ENCODE results near the gene BEST2.

- no peak for TF ChIP-seq EZH2 (IDR thresholded peaks at IDR 0.05; ENCODE audit: low read length, missing control alignments)
- TF ChIP-seq, protein P1, sequence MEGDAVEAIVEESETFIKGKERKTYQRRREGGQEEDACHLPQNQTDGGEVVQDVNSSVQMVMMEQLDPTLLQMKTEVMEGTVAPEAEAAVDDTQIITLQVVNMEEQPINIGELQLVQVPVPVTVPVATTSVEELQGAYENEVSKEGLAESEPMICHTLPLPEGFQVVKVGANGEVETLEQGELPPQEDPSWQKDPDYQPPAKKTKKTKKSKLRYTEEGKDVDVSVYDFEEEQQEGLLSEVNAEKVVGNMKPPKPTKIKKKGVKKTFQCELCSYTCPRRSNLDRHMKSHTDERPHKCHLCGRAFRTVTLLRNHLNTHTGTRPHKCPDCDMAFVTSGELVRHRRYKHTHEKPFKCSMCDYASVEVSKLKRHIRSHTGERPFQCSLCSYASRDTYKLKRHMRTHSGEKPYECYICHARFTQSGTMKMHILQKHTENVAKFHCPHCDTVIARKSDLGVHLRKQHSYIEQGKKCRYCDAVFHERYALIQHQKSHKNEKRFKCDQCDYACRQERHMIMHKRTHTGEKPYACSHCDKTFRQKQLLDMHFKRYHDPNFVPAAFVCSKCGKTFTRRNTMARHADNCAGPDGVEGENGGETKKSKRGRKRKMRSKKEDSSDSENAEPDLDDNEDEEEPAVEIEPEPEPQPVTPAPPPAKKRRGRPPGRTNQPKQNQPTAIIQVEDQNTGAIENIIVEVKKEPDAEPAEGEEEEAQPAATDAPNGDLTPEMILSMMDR (conservative IDR thresholded peaks at IDR 0.05 in 1 of 2, IDR thresholded peaks at IDR 0.05 in 1 of 2; ENCODE audit: low read depth in 1 of 2, low read length in 2 of 2), result no peak
Measured at GRCh38 chr19:12736995-12737834, 14.4 kb upstream of the BEST2 start, which contains the start of gene GET3.

All from fibroblast of lung (primary cell).